ENCODE measurements around the gene CTTNBP2.

CTTNBP2 gene

GRCh38 chr7:117871401-117871777 is 1.9 kb downstream of the CTTNBP2 start:
- FAIRE-seq (no peak), DNase-seq (ENCODE audit: low spot score) (no peak)

- DNase-seq (ENCODE audit: low spot score), result no peak
- FAIRE-seq, result no peak
These were observed 2.7 kb downstream of the CTTNBP2 start for GRCh38 chr7:117870448-117871130.

- FAIRE-seq, result no peak
These were observed 3.9 kb downstream of the CTTNBP2 start for GRCh38 chr7:117869374-117869773.

GRCh38 chr7:117863618-117864017 is 9.6 kb downstream of the CTTNBP2 start:
- no peak for DNase-seq (ENCODE audit: low spot score)
- FAIRE-seq, result no peak

More at GRCh38 chr7:117869374-117869773, 3.9 kb downstream of the CTTNBP2 start:
- no peak for DNase-seq (ENCODE audit: low spot score)

GRCh38 chr7:117862378-117862777 is 10.9 kb downstream of the CTTNBP2 start:
- DNase-seq (ENCODE audit: low spot score) (no peak), FAIRE-seq (no peak)

- FAIRE-seq (no peak), DNase-seq (ENCODE audit: low spot score) (no peak)
These were observed 13.9 kb downstream of the CTTNBP2 start for GRCh38 chr7:117859246-117859812.

GRCh38 chr7:117858712-117859111 is 14.5 kb downstream of the CTTNBP2 start:
- FAIRE-seq (peak; percentile 53), DNase-seq (ENCODE audit: low spot score) (peak; percentile 48)

GRCh38 chr7:117857718-117858117 is 15.5 kb downstream of the CTTNBP2 start:
- FAIRE-seq (no peak), DNase-seq (ENCODE audit: low spot score) (no peak)

- DNase-seq (ENCODE audit: low spot score) (no peak), FAIRE-seq (no peak)
These were observed 17.0 kb downstream of the CTTNBP2 start for GRCh38 chr7:117856196-117856595.

GRCh38 chr7:117854186-117854585 is 19.1 kb downstream of the CTTNBP2 start:
- no peak for FAIRE-seq

GRCh38 chr7:117848941-117849340 is 24.3 kb downstream of the CTTNBP2 start:
- DNase-seq (ENCODE audit: low spot score) (no peak), FAIRE-seq (no peak)

More at GRCh38 chr7:117854186-117854585, 19.1 kb downstream of the CTTNBP2 start:
- DNase-seq (ENCODE audit: low spot score), result no peak

GRCh38 chr7:117844678-117845077 is 28.6 kb downstream of the CTTNBP2 start:
- FAIRE-seq, result no peak
- DNase-seq (ENCODE audit: low spot score), result no peak

- no peak for DNase-seq (ENCODE audit: low spot score)
- FAIRE-seq, result no peak
These were observed 31.6 kb downstream of the CTTNBP2 start for GRCh38 chr7:117841611-117842010.

- DNase-seq (ENCODE audit: low spot score) (no peak), FAIRE-seq (no peak)
These were observed 32.2 kb downstream of the CTTNBP2 start for GRCh38 chr7:117841011-117841410.

GRCh38 chr7:117839507-117839906 is 33.7 kb downstream of the CTTNBP2 start:
- FAIRE-seq, result no peak
- no peak for DNase-seq (ENCODE audit: low spot score)

GRCh38 chr7:117837841-117838240 is 35.4 kb downstream of the CTTNBP2 start:
- DNase-seq (ENCODE audit: low spot score) (no peak), FAIRE-seq (no peak)

- DNase-seq (ENCODE audit: low spot score) (no peak), FAIRE-seq (no peak)
These were observed 38.1 kb downstream of the CTTNBP2 start for GRCh38 chr7:117835016-117835664.

- no peak for FAIRE-seq
- DNase-seq (ENCODE audit: low spot score), result no peak
These were observed 42.8 kb downstream of the CTTNBP2 start for GRCh38 chr7:117830422-117830954.

GRCh38 chr7:117829450-117830117 is 43.7 kb downstream of the CTTNBP2 start:
- DNase-seq (ENCODE audit: low spot score) (no peak), FAIRE-seq (no peak)

- FAIRE-seq (no peak), DNase-seq (ENCODE audit: low spot score) (no peak)
These were observed 44.4 kb downstream of the CTTNBP2 start for GRCh38 chr7:117828825-117829224.

GRCh38 chr7:117827862-117828261 is 45.4 kb downstream of the CTTNBP2 start:
- DNase-seq (ENCODE audit: low spot score), result peak; percentile 91
- FAIRE-seq, result peak; percentile 98

GRCh38 chr7:117825132-117825531 is 48.1 kb downstream of the CTTNBP2 start:
- FAIRE-seq (peak; percentile 34), DNase-seq (ENCODE audit: low spot score) (peak; percentile 55)
